ENCODE data around the gene IL1RAPL1. TPM values are rescaled to one million over a fixed set of nuclear protein-coding genes. Genes with fewer than 3 reads are reported as not detected.

IL1RAPL1 gene
- total and polyA plus RNA-seq, 2 donors (not counting 3 experiments of a cell fraction or from before 2014, with no cell fraction given), result 0.79 to 1.3 TPM

DNA sequence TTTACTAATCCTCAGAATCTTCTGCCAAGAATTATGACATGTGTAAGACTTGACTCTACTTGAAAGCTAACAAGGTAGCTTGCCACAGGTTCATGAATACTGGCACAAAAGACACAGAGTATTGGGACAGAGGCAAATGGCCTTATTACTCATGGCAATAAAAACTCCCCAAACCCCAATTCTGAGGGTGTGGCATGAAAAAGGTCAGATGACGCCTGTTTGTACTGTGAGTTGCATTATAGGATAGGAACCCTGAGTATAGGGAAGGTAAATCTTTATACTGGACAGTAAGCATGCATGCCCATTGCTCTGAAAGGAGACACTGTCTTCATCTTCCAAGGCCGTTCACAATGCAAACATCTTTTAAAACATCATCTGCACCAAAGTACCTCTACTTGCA, 600.0 kb downstream of the IL1RAPL1 start:
- FAIRE-seq (no peak), DNase-seq (ENCODE audit: low read depth, low spot score) (no peak)
- Histone ChIP-seq H4K20me1 (replicated peaks; ENCODE audit: control insufficient read depth, extremely low read depth, insufficient read depth, low read length) (no peaks in the 10 kb centered on the region), H3K4me2 (ENCODE audit: insufficient read depth, low read length) (no peak overlapping the region), H3K4me1 (ENCODE audit: control insufficient read depth, extremely low read depth, insufficient read depth, low read length) (no peaks in the 10 kb centered on the region), H3K27me3 (ENCODE audit: control insufficient read depth in 2 of 2, insufficient read depth in 2 of 2, low read length in 2 of 2) (no peaks in the 10 kb centered on the region), H3K9ac (replicated peaks; ENCODE audit: extremely low read depth, insufficient read depth, low read length) (no peak overlapping the region), H2AFZ (ENCODE audit: low read depth, low read length) (no peak overlapping the region), H3K27ac (ENCODE audit: insufficient read depth, low read depth, low read length) (no peak overlapping the region), H3K36me3 (ENCODE audit: control insufficient read depth in 2 of 2, extremely low read depth in 1 of 2, insufficient read depth in 2 of 2, low read length in 2 of 2) (no peaks in the 10 kb centered on the region), H3K9me1 (replicated peaks; ENCODE audit: control insufficient read depth, extremely low read depth, insufficient read depth, low read length) (no peaks in the 10 kb centered on the region), H3K79me2 (ENCODE audit: control insufficient read depth, insufficient read depth, low read length) (no peaks in the 10 kb centered on the region), H3K4me3 (replicated peaks in 1 of 3; ENCODE audit: insufficient read depth in 1 of 3, low read depth in 1 of 3, low read length in 3 of 3) (no peak overlapping the region), H3K9me3 (replicated peaks; ENCODE audit: control insufficient read depth, insufficient read depth, low read length) (no peaks in the 10 kb centered on the region)
- CTCF ChIA-PET, result no interaction called here
- POLR2A ChIA-PET, result no interaction called here
- intact Hi-C loops (cut with micrococcal nuclease) (no loop called here), dilution Hi-C loops (cut with MboI; ENCODE audit: extremely low pct_ligation_motif_present, low sequenced_read_pairs) (no loop called here)
- no peak for TF ChIP-seq JUN (IDR thresholded peaks at IDR 0.05; ENCODE audit: borderline replicate concordance, insufficient read depth, insufficient read length, low read depth)
- TF ChIP-seq EZH2 (IDR thresholded peaks at IDR 0.05; ENCODE audit: borderline replicate concordance, low read depth, low read length, severe bottlenecking), result no peak
- TF ChIP-seq MYC (IDR thresholded peaks at IDR 0.05; ENCODE audit: low read depth, low read length), result no peak
- TF ChIP-seq, protein P1, sequence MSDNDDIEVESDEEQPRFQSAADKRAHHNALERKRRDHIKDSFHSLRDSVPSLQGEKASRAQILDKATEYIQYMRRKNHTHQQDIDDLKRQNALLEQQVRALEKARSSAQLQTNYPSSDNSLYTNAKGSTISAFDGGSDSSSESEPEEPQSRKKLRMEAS (IDR thresholded peaks at IDR 0.05; ENCODE audit: insufficient read depth, insufficient read length), result no peak
- TF ChIP-seq POLR2AphosphoS5 (IDR thresholded peaks at IDR 0.05; ENCODE audit: insufficient read depth, low read depth, low read length), result no peak
- TF ChIP-seq POLR2A (IDR thresholded peaks at IDR 0.05; ENCODE audit: low read depth, low read length), result no peak
- TF ChIP-seq, protein P2, sequence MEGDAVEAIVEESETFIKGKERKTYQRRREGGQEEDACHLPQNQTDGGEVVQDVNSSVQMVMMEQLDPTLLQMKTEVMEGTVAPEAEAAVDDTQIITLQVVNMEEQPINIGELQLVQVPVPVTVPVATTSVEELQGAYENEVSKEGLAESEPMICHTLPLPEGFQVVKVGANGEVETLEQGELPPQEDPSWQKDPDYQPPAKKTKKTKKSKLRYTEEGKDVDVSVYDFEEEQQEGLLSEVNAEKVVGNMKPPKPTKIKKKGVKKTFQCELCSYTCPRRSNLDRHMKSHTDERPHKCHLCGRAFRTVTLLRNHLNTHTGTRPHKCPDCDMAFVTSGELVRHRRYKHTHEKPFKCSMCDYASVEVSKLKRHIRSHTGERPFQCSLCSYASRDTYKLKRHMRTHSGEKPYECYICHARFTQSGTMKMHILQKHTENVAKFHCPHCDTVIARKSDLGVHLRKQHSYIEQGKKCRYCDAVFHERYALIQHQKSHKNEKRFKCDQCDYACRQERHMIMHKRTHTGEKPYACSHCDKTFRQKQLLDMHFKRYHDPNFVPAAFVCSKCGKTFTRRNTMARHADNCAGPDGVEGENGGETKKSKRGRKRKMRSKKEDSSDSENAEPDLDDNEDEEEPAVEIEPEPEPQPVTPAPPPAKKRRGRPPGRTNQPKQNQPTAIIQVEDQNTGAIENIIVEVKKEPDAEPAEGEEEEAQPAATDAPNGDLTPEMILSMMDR (IDR thresholded peaks at IDR 0.05; ENCODE audit: extremely low read depth in 1 of 2, insufficient read depth in 1 of 2, low read depth in 1 of 2, low read length in 2 of 2), result no peak
- no peak for TF ChIP-seq FOS (IDR thresholded peaks at IDR 0.05; ENCODE audit: borderline replicate concordance, insufficient read depth, low read length)
- TF ChIP-seq GATA2 (IDR thresholded peaks at IDR 0.05; ENCODE audit: insufficient read depth, insufficient read length, low read depth, low read length), result no peak
- BruUV-seq (replicated peaks), result no TSS peak

Measured in endothelial cell of umbilical vein (primary cell).